Effector memory CD4-positive, alpha-beta T cell (primary cell): ENCODE data around the gene CEP20.

ENCODE experiments used
- DNase-seq, 3 donors: peaks; one replicate each; pipeline ENCODE4 v3.0.0-alpha.2; 2020
- H3K27ac ChIP-seq: 2 replicates; pipeline ENCODE4 v1.7.0; 2013; ENCODE audit warnings: mild to moderate bottlenecking, low read length, moderate library complexity; ENCODE audit not compliant: insufficient read depth, poor library complexity, severe bottlenecking
- H3K27me3 ChIP-seq: replicated peaks from 2 replicates; pipeline ENCODE4 v1.7.0; 2013; ENCODE audit warnings: mild to moderate bottlenecking, low read length; ENCODE audit not compliant: insufficient read depth, control insufficient read depth, poor library complexity, severe bottlenecking
- H3K36me3 ChIP-seq: 2 replicates; pipeline ENCODE4 v1.7.0; 2013; ENCODE audit warnings: mild to moderate bottlenecking, low read length, moderate library complexity; ENCODE audit not compliant: control insufficient read depth, insufficient read depth
- H3K4me1 ChIP-seq: 2 replicates; pipeline ENCODE4 v1.7.0; 2013; ENCODE audit warnings: low read length, mild to moderate bottlenecking; ENCODE audit not compliant: control insufficient read depth, insufficient read depth, poor library complexity, severe bottlenecking
- H3K4me3 ChIP-seq: 2 replicates; pipeline ENCODE4 v1.7.0; 2013; ENCODE audit warnings: low read length, low read depth, mild to moderate bottlenecking; ENCODE audit not compliant: insufficient read depth, poor library complexity, severe bottlenecking
- H3K9me3 ChIP-seq: 2 replicates; pipeline ENCODE4 v1.7.0; 2013; ENCODE audit warnings: mild to moderate bottlenecking, low read length, moderate library complexity; ENCODE audit not compliant: control insufficient read depth

The CEP20 gene

GRCh38 chr16:15861996-15862395, 26.4 kb downstream of the CEP20 start:
- Histone ChIP-seq H3K27me3 (peaks cover 4% of the 10 kb centered on the region), H3K27ac (no peak overlapping the region), H3K4me3 (no peak overlapping the region), H3K4me1 (no peaks in the 10 kb centered on the region), H3K9me3 (no peaks in the 10 kb centered on the region), H3K36me3 (peaks cover 8% of the 10 kb centered on the region)
- DNase-seq: no peak

GRCh38 chr16:15858921-15859668, 29.3 kb downstream of the CEP20 start:
- H3K27me3 ChIP-seq: peaks cover 13% of the 10 kb centered on the region
- no peaks in the 10 kb centered on the region for H3K36me3 ChIP-seq
- no peak overlapping the region for H3K27ac ChIP-seq
- H3K4me1 ChIP-seq: no peaks in the 10 kb centered on the region
- DNase-seq: no peak
- no peak overlapping the region for H3K4me3 ChIP-seq
- H3K9me3 ChIP-seq: no peaks in the 10 kb centered on the region

- no peak overlapping the region for H3K27ac ChIP-seq
- H3K9me3 ChIP-seq: no peaks in the 10 kb centered on the region
- no peak overlapping the region for H3K4me3 ChIP-seq
- peaks cover 13% of the 10 kb centered on the region for H3K27me3 ChIP-seq
- H3K36me3 ChIP-seq: no peaks in the 10 kb centered on the region
- no peak for DNase-seq
- H3K4me1 ChIP-seq: no peaks in the 10 kb centered on the region
Observed at GRCh38 chr16:15857724-15858560, 30.5 kb downstream of the CEP20 start.

GRCh38 chr16:15856901-15857698, 31.3 kb downstream of the CEP20 start, which contains the start of gene MYH11:
MYH11 (minus strand) TSS chr16:15857028; CDS start chr16:15838252, 18,776 bp downstream.
- H3K27me3 ChIP-seq: peaks cover 13% of the 10 kb centered on the region
- H3K4me1 ChIP-seq: no peaks in the 10 kb centered on the region
- no peaks in the 10 kb centered on the region for H3K9me3 ChIP-seq
- no peak within 1 kb of the TSS for H3K4me3 ChIP-seq
- H3K36me3 ChIP-seq: no peaks in the 10 kb centered on the region
- DNase-seq: no peak
- H3K27ac ChIP-seq: no peak within 1 kb of the TSS

- H3K27me3 ChIP-seq: peaks cover 13% of the 10 kb centered on the region
- H3K9me3 ChIP-seq: no peaks in the 10 kb centered on the region
Observed at GRCh38 chr16:15856182-15856581, 32.2 kb downstream of the CEP20 start.

GRCh38 chr16:15855704-15856003, 32.7 kb downstream of the CEP20 start:
- no peaks in the 10 kb centered on the region for H3K9me3 ChIP-seq
- no peaks in the 10 kb centered on the region for H3K4me1 ChIP-seq
- no peak overlapping the region for H3K4me3 ChIP-seq
- H3K27me3 ChIP-seq: peaks cover 13% of the 10 kb centered on the region
- H3K27ac ChIP-seq: no peak overlapping the region
- DNase-seq: no peak
- H3K36me3 ChIP-seq: no peaks in the 10 kb centered on the region

More at GRCh38 chr16:15856182-15856581, 32.2 kb downstream of the CEP20 start:
- DNase-seq: no peak
- H3K4me1 ChIP-seq: no peaks in the 10 kb centered on the region
- H3K27ac ChIP-seq: no peak overlapping the region
- no peak overlapping the region for H3K4me3 ChIP-seq
- H3K36me3 ChIP-seq: no peaks in the 10 kb centered on the region

- Histone ChIP-seq H3K4me3 (no peak overlapping the region), H3K36me3 (no peaks in the 10 kb centered on the region), H3K27ac (no peak overlapping the region), H3K9me3 (no peaks in the 10 kb centered on the region), H3K27me3 (peaks cover 13% of the 10 kb centered on the region), H3K4me1 (no peaks in the 10 kb centered on the region)
- DNase-seq: no peak
Observed at GRCh38 chr16:15854906-15855703, 33.3 kb downstream of the CEP20 start.

- Histone ChIP-seq H3K9me3 (no peaks in the 10 kb centered on the region), H3K27ac (no peak overlapping the region), H3K4me1 (no peaks in the 10 kb centered on the region), H3K4me3 (no peak overlapping the region), H3K27me3 (peaks cover 13% of the 10 kb centered on the region), H3K36me3 (no peaks in the 10 kb centered on the region)
- no peak for DNase-seq
Observed at GRCh38 chr16:15854061-15854460, 34.3 kb downstream of the CEP20 start.

GRCh38 chr16:15853021-15853420, 35.4 kb downstream of the CEP20 start:
- H3K36me3 ChIP-seq: no peaks in the 10 kb centered on the region
- H3K27ac ChIP-seq: no peak overlapping the region
- no peak for DNase-seq
- H3K9me3 ChIP-seq: no peaks in the 10 kb centered on the region
- H3K4me3 ChIP-seq: no peak overlapping the region
- no peaks in the 10 kb centered on the region for H3K4me1 ChIP-seq
- peaks cover 13% of the 10 kb centered on the region for H3K27me3 ChIP-seq
